Gastrocnemius medialis (tissue), 4 donors: ENCODE measurements around the gene PGA5.

Source experiments
- CTCF ChIP-seq, 5 experiments: fragments of 450-650 bp in 3 of 5; fragments of 200-600 bp in 2 of 5; sonication (generic) in 2 of 5; IDR thresholded peaks in 4 of 5; conservative IDR thresholded peaks in 1 of 5; 1 replicate in 4 of 5; 2 replicates in 1 of 5; pipeline ENCODE4 v1.5.1; 2016 to 2019; ENCODE audit warnings: antibody characterized with exemption in 5 of 5, mild to moderate bottlenecking in 3 of 5, moderate library complexity in 3 of 5
- POLR2A ChIP-seq, 2 donors: fragments of 450-650 bp; IDR thresholded peaks; one replicate each; pipeline ENCODE4 v1.6.1; 2017; ENCODE audit warnings: antibody characterized with exemption in 2 of 2, mild to moderate bottlenecking in 2 of 2, moderate library complexity in 2 of 2

DNA sequence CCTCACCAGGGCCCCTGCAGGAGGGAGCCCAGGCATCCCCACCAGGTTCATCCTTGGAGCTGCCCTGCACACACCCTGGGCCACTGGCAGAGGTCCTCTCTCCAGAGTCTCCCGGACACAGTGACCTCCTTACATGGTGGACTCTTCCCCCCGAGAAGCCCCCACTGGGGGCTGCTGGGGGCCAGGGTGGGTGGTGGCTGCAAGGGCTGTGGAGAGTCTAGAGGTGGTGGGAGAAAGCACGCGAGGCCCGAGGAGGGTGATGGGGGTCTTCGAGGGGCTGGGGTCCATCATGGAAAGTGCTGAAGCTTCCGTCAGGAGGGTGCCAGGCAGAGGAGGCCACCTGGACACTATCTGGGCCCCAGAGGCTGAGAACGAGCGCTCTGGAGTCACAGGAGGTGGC is 17.6 kb downstream of the PGA5 start:
- TF ChIP-seq CTCF (IDR thresholded peaks at IDR 0.05 in 4 of 5, conservative IDR thresholded peaks at IDR 0.05 in 1 of 5): no peak
- TF ChIP-seq POLR2A (IDR thresholded peaks at IDR 0.05): no peak
